GM06990 (cell line): ENCODE data around the gene PRKG1.

ENCODE experiments used
- DNase-seq: peaks from one replicate; pipeline ENCODE4 v3.0.0-alpha.2; 2011; ENCODE audit not compliant: insufficient read length; ENCODE audit errors: extremely low read depth
- H3K27me3 ChIP-seq: replicated peaks from 2 replicates; pipeline ENCODE4 v1.6.0; 2011; ENCODE audit warnings: low read length; ENCODE audit not compliant: control insufficient read depth, insufficient read depth
- H3K36me3 ChIP-seq: 2 replicates; pipeline ENCODE4 v1.5.1; 2011; ENCODE audit warnings: low read length; ENCODE audit not compliant: control insufficient read depth, insufficient read depth
- H3K4me3 ChIP-seq: replicated peaks from 2 replicates; pipeline ENCODE4 v1.5.1; 2011; ENCODE audit warnings: low read depth, mild to moderate bottlenecking, control low read depth, low read length
- TF ChIP-seq, protein P1 (sequence below): IDR thresholded peaks from 2 replicates; pipeline ENCODE4 v1.5.1; 2011; ENCODE audit warnings: low read length, control low read depth, mild to moderate bottlenecking, inconsistent platforms; ENCODE audit not compliant: insufficient read depth, poor library complexity, severe bottlenecking

Gene PRKG1

GRCh38 chr10:52266858-52267257 is 1192.6 kb downstream of the PRKG1 start:
- H3K36me3 ChIP-seq: no peaks in the 10 kb centered on the region
- H3K4me3 ChIP-seq: no peak overlapping the region
- DNase-seq: no peak
- no peaks in the 10 kb centered on the region; the same call in 1 of the 2 replicates for H3K27me3 ChIP-seq
- TF ChIP-seq, protein P1, sequence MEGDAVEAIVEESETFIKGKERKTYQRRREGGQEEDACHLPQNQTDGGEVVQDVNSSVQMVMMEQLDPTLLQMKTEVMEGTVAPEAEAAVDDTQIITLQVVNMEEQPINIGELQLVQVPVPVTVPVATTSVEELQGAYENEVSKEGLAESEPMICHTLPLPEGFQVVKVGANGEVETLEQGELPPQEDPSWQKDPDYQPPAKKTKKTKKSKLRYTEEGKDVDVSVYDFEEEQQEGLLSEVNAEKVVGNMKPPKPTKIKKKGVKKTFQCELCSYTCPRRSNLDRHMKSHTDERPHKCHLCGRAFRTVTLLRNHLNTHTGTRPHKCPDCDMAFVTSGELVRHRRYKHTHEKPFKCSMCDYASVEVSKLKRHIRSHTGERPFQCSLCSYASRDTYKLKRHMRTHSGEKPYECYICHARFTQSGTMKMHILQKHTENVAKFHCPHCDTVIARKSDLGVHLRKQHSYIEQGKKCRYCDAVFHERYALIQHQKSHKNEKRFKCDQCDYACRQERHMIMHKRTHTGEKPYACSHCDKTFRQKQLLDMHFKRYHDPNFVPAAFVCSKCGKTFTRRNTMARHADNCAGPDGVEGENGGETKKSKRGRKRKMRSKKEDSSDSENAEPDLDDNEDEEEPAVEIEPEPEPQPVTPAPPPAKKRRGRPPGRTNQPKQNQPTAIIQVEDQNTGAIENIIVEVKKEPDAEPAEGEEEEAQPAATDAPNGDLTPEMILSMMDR: no peak

DNA sequence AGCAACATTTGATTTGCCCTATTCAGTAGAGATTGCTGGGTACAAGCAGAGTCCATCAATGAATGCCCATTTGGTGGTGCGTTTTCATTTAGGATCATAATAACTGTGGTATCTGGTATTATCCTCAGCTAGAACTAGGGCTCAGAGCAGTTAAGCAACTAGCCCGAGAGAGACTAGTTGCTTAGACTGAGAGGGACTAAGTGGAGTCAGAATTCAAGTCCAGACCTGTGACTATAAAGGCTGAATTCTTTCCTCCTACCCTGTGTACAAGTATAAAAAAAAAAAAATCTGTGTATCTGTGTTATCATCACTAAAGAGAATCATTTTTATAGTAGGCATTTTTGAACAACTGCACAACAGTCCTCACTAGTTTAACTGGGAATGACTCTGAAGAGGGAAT is 1194.5 kb downstream of the PRKG1 start:
- no peak for DNase-seq
- no peaks in the 10 kb centered on the region for H3K27me3 ChIP-seq
- no peak overlapping the region for H3K4me3 ChIP-seq
- H3K36me3 ChIP-seq: no peaks in the 10 kb centered on the region
- TF ChIP-seq, protein P1: no peak

DNA sequence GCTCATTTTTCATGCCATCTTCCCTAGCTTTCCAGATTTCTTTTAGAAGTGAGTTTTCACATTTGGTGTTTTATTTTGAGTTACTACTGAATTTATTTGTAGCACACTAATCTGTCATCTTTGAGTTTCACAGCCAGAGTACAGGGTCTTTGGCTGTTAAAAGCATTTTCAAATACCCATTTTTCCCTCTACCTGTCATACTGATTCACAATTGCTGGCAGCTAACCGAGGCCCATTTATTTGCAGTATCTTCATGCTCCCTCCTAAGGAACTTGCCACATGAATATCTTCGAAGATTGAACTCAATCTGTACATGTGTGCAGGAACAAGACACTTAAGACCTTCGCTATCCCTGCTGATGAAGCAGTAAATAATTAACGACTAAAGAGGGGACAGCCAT is 1194.9 kb downstream of the PRKG1 start:
- DNase-seq: no peak
- Histone ChIP-seq H3K27me3 (no peaks in the 10 kb centered on the region), H3K4me3 (no peak overlapping the region), H3K36me3 (no peaks in the 10 kb centered on the region)
- TF ChIP-seq, protein P1: no peak

DNA sequence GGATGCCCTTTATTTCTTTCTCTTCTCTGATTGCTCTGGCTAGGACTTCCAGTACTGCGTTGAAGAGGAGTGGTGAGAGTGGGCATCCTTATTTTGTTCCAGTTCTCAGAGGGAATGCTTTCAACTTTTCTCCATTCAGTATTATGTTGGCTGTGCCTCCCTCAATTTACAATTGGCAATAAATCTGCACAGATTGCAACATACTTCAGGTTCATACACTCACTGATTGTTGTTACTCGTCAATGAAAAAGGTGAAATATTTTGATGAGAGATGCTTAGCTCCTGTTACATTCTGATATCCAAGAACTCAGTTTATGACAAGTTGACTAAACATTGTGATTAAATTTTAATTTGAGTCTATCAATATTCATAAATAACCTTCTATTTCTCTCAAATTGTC is 1201.9 kb downstream of the PRKG1 start:
- Histone ChIP-seq H3K4me3 (no peak overlapping the region), H3K27me3 (no peaks in the 10 kb centered on the region), H3K36me3 (no peaks in the 10 kb centered on the region)
- no peak for DNase-seq
- TF ChIP-seq, protein P1: no peak

- no peaks in the 10 kb centered on the region for H3K27me3 ChIP-seq
- TF ChIP-seq, protein P1: no peak
- H3K36me3 ChIP-seq: no peaks in the 10 kb centered on the region
- no peak overlapping the region for H3K4me3 ChIP-seq
- no peak for DNase-seq
Measured at GRCh38 chr10:52276986-52277385, 1202.7 kb downstream of the PRKG1 start.

GRCh38 chr10:52279546-52279945 is 1205.3 kb downstream of the PRKG1 start:
- TF ChIP-seq, protein P1: no peak
- Histone ChIP-seq H3K27me3 (no peaks in the 10 kb centered on the region), H3K4me3 (no peak overlapping the region), H3K36me3 (no peaks in the 10 kb centered on the region)
- DNase-seq: no peak
